RWPE1 (cell line): ENCODE data around the gene CDC45.

Source experiments
- CTCF ChIA-PET: fragments of 350-600 bp; sonication (Branson Sonifier 250); formaldehyde crosslinking; extraction: SDS; loops from one replicate; lab custom pipeline; 2021; lab: Yijun Ruan, JAX
- POLR2A ChIA-PET: fragments of 400-600 bp; formaldehyde crosslinking; extraction: SDS; loops from one replicate; lab custom pipeline; 2020; ENCODE audit warnings: antibody characterized with exemption; ENCODE audit not compliant: low non-redundant PET; lab: Yijun Ruan, JAX
- DNase-seq: peaks from one replicate; pipeline ENCODE4 v3.0.0; 2012; ENCODE audit warnings: low spot score
- H3K27ac ChIP-seq: fragments of 450-650 bp; 2 replicates; pipeline ENCODE4 v1.5.1; 2017
- TF ChIP-seq, protein P1 (sequence below): fragments of 450-650 bp; conservative IDR thresholded peaks from 2 replicates; pipeline ENCODE4 v1.5.1; 2017; ENCODE audit warnings: low read depth, mild to moderate bottlenecking

CDC45 gene

DNA sequence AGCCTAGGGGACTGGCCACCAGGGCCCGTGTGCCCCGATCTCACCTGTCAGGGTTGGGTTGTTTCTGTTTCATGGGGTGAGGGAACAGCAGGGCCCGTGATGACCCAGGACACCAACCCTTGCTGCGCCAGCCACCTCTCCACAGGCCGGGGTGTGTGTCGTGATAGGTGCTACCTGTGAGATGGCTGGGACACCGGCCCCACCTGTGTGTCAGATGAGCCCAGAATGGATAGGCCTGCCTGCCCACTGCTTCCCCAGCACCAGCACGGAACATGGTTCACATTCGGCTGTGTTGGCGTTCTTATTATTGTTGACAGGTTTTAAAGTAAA, 37.4 kb downstream of the CDC45 start:
- ChIA-PET POLR2A (no interaction called here), CTCF (no interaction called here)
- TF ChIP-seq, protein P1, sequence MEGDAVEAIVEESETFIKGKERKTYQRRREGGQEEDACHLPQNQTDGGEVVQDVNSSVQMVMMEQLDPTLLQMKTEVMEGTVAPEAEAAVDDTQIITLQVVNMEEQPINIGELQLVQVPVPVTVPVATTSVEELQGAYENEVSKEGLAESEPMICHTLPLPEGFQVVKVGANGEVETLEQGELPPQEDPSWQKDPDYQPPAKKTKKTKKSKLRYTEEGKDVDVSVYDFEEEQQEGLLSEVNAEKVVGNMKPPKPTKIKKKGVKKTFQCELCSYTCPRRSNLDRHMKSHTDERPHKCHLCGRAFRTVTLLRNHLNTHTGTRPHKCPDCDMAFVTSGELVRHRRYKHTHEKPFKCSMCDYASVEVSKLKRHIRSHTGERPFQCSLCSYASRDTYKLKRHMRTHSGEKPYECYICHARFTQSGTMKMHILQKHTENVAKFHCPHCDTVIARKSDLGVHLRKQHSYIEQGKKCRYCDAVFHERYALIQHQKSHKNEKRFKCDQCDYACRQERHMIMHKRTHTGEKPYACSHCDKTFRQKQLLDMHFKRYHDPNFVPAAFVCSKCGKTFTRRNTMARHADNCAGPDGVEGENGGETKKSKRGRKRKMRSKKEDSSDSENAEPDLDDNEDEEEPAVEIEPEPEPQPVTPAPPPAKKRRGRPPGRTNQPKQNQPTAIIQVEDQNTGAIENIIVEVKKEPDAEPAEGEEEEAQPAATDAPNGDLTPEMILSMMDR, result no peak
- no peak overlapping the region for H3K27ac ChIP-seq
- DNase-seq, result no peak

DNA sequence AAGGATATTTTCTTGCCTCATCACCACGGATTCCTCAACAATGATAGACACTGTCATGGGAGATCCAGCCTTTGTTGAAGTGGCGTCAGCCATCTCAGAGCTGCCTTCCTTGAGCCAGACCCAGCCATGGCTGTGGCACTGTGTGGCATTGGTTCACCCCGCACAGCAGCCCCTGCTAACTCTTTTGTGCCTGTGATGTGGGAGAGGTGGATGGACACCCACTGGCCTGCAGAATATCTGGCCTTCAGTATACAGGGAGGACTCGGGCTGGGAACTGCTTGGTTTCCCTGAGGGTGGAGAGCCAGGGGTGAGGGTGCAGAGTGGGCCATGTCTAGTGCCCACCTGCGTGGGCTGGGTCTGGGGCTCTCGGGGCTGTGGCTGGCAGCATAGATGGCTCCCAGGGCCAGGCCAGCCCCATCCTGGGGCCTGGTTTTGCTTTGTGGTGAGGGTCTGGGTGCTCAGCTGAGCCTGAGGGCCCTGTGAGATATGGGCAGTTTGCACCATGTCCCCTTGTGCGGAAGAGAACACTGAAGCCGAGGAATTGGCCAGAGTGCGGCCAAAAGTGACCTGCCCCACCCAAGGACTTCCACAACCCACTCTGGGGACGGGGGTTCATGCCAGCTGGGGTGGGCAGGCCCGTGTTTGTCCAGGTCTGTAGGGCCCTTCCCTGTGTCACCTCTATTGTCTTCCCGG, 38.3 kb downstream of the CDC45 start:
- no peak overlapping the region for H3K27ac ChIP-seq
- POLR2A ChIA-PET, result no interaction called here
- CTCF ChIA-PET, result interaction anchor here (0.6 to 0.7 kb wide), 2 partner anchors 16 to 429 kb away, joined by 3 read pairs; no protein-coding TSS in a partner anchor

DNA sequence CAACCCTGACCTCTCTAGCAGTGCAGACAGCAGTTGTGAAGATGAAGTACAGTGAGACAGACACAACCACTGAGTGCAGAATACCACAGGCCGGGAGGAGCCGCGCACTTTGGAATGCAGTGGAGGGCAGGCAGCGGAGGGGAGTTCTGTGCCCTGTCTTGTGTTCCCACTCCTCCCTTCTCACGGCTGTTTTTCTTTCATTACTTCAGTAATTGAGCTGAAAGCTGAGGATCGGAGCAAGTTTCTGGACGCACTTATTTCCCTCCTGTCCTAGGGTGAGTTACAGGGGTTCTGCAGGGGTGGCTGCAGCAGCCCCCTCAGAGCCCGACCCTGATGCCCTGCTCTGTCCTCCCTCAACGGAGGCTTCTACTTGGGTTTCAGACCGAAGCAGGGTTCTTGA, 38.9 kb downstream of the CDC45 start:
- POLR2A ChIA-PET, result no interaction called here

More for the DNA sequence above, 38.3 kb downstream of the CDC45 start:
- TF ChIP-seq, protein P1, result no peak
- no peak for DNase-seq

DNA sequence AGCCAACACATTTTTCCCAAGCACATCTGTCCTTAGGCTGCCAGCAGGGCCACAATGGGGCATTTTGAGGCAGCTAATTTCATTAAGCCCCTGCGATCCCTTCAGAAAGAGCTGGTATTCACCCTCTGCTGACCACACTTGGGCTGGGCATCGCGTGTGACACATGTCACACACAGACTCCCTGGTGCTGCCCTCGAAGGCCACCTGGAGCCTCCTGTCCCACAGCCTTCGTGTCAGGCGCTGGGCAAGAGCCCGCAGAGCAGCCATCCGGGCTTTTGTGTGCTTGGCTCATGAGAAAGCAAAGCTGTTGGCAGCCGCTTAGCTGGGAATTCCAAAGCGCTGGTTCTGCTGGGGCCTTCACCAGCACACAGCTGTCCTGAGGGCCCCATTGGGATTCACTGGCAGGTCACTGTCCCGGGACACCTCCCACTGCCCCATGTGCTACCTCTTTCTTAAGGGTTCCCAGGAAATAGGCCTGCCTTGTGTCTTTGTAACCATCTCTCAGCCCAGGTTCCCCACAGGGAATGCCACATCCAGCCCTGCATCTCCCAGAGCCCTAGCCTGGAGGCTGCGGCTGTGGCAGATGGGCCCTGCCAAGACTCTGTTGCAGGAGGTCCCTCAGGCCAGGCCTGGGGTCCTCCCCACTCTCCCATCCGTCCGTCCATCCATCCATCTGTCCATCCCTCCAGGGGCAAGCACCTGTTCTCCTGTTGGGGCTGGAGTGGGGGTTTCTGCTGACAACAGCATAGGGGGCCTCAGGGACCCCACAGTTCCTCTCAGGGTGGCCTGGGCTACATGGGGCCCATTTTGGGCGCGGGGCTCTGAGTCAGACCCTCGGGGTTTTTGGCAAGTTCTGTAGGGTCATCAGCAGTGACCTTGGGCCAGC, 39.6 kb downstream of the CDC45 start:
- H3K27ac ChIP-seq, result no peak overlapping the region
- TF ChIP-seq, protein P1, result no peak
- ChIA-PET POLR2A (no interaction called here), CTCF (no interaction called here)
- DNase-seq, result no peak

More for the DNA sequence above, 38.9 kb downstream of the CDC45 start:
- CTCF ChIA-PET, result interaction anchor here (0.6 to 0.7 kb wide), 2 partner anchors 17 to 430 kb away, joined by 3 read pairs; no protein-coding TSS in a partner anchor
- DNase-seq, result no peak
- TF ChIP-seq, protein P1, result no peak
- no peak overlapping the region for H3K27ac ChIP-seq

DNA sequence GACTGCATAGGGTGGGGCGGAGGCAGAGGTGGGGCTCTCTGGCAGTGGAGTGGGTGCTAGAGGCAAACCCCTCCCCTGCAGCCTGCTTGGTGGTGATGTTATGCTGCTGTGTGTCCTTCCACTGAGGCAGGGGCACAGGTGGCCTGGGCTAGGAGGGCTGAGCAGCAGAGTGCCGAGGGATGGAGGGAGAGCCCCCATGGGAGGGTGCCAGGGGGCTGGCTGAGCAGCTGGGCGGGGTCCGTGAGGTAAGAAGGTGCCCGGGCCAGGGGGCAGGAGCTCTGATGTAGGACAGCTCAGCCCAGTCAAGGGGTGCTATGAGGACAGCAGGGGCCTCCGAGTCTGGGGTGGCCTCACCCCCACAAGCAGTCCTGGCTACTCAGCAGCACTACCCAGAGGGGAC, 40.3 kb downstream of the CDC45 start:
- CTCF ChIA-PET, result no interaction called here
- POLR2A ChIA-PET, result no interaction called here
- TF ChIP-seq, protein P1, result no peak
- DNase-seq, result no peak
- H3K27ac ChIP-seq, result no peak overlapping the region

DNA sequence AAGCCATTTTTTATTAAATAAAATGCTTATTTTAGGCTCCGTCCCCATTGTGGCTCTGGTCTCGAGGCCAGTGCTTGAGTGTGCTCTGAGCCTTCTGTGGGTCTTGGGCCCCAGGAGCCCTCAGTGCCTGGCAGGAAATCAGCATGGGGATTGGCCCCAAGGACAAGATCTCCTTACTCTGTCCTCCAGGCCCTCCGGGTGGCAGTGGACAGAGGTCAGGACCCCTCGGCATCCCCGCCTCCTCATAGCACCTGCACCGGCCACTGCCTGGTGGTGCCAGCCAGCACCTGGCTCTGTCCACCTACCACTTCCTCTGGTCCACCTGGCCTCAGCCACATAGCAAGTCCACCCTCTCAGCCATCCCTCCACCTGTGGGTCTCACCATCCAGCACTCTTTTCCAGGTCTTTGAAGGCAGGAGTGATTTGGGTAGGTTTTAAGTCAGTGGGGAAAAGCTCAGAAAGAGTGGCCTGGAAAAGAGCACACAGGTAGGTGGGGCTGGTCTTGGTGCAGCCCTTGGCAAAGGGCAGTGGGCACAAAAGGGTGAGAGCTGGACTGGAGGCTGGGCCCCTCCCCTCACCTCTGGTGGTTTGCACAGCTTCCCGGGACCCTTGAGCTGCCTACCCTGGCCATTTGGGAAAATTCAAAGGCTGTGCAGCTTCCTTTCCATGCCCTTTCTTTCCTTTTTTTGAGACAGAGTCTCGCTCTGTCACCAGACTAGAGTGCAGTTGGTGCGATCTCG, 41.0 kb downstream of the CDC45 start:
- DNase-seq, result no peak
- ChIA-PET CTCF (interaction anchor here (0.7 kb wide), 1 partner anchor 111 kb away, joined by 4 read pairs; no protein-coding TSS in a partner anchor), POLR2A (no interaction called here)
- peak overlapping the region; percentile 41 for H3K27ac ChIP-seq
- TF ChIP-seq, protein P1, result no peak
